ENCODE measurements around the gene RRAGB. TPM values are rescaled to one million over a fixed set of nuclear protein-coding genes. Genes with fewer than 3 reads are reported as not detected.
"Not testable (repeated sequence)": the region's sequence is repeated elsewhere in the genome, so short reads cannot be mapped to it uniquely, and the experiment has no call there.

Gene RRAGB
- total RNA-seq, 3 donors from 2014 or later (not counting 1 experiment from before 2014, with no cell fraction given), result 13.5 to 17.5 (median 14.5) TPM

GRCh38 chrX:55758033-55758432 is 40.5 kb downstream of the RRAGB start:
- intact Hi-C loops (cut with micrococcal nuclease), result no loop called here
- TF ChIP-seq, protein P1, sequence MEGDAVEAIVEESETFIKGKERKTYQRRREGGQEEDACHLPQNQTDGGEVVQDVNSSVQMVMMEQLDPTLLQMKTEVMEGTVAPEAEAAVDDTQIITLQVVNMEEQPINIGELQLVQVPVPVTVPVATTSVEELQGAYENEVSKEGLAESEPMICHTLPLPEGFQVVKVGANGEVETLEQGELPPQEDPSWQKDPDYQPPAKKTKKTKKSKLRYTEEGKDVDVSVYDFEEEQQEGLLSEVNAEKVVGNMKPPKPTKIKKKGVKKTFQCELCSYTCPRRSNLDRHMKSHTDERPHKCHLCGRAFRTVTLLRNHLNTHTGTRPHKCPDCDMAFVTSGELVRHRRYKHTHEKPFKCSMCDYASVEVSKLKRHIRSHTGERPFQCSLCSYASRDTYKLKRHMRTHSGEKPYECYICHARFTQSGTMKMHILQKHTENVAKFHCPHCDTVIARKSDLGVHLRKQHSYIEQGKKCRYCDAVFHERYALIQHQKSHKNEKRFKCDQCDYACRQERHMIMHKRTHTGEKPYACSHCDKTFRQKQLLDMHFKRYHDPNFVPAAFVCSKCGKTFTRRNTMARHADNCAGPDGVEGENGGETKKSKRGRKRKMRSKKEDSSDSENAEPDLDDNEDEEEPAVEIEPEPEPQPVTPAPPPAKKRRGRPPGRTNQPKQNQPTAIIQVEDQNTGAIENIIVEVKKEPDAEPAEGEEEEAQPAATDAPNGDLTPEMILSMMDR (IDR thresholded peaks at IDR 0.05), result no peak
- Mint-ChIP-seq H3K36me3 (peaks cover 9% of the 10 kb centered on the region), H3K9me3 (no peaks in the 10 kb centered on the region), H3K4me1 (no peaks in the 10 kb centered on the region), H3K4me3 (no peak overlapping the region), H3K27ac (no peak overlapping the region), H3K27me3 (ENCODE audit: low read depth in 2 of 2) (no peaks in the 10 kb centered on the region)
- Histone ChIP-seq H3K27me3 (ENCODE audit: control insufficient read depth, insufficient read depth, low read length) (no peaks in the 10 kb centered on the region), H3K9me3 (ENCODE audit: control insufficient read depth, insufficient read depth, low read length) (no peaks in the 10 kb centered on the region), H3K4me3 (ENCODE audit: low read length) (no peak overlapping the region), H3K27ac (ENCODE audit: low read length) (no peak overlapping the region), H3K36me3 (ENCODE audit: control insufficient read depth, insufficient read depth, low read length) (peaks cover 7% of the 10 kb centered on the region), H3K4me1 (ENCODE audit: control insufficient read depth, insufficient read depth, low read length) (no peaks in the 10 kb centered on the region)
- no peak for ATAC-seq
- 96% methylated on average over 3 of the region's 4 CpGs for WGBS (ENCODE audit: insufficient coverage)
- no peak for DNase-seq

- no CpG with 5 or more reads among the region's 1 CpG for WGBS (ENCODE audit: insufficient coverage)
- Mint-ChIP-seq H3K36me3 (peaks cover 9% of the 10 kb centered on the region), H3K27me3 (ENCODE audit: low read depth in 2 of 2) (no peaks in the 10 kb centered on the region), H3K4me1 (no peaks in the 10 kb centered on the region), H3K27ac (no peak overlapping the region), H3K4me3 (no peak overlapping the region), H3K9me3 (no peaks in the 10 kb centered on the region)
- TF ChIP-seq, protein P1 (IDR thresholded peaks at IDR 0.05), result no peak
- ATAC-seq (no peak), DNase-seq (no peak)
- Histone ChIP-seq H3K4me3 (ENCODE audit: low read length) (no peak overlapping the region), H3K9me3 (ENCODE audit: control insufficient read depth, insufficient read depth, low read length) (no peaks in the 10 kb centered on the region), H3K36me3 (ENCODE audit: control insufficient read depth, insufficient read depth, low read length) (peaks cover 7% of the 10 kb centered on the region), H3K27me3 (ENCODE audit: control insufficient read depth, insufficient read depth, low read length) (no peaks in the 10 kb centered on the region), H3K4me1 (ENCODE audit: control insufficient read depth, insufficient read depth, low read length) (no peaks in the 10 kb centered on the region), H3K27ac (ENCODE audit: low read length) (no peak overlapping the region)
- intact Hi-C loops (cut with micrococcal nuclease), result no loop called here
Measured at GRCh38 chrX:55759478-55759877, 41.9 kb downstream of the RRAGB start.

DNA sequence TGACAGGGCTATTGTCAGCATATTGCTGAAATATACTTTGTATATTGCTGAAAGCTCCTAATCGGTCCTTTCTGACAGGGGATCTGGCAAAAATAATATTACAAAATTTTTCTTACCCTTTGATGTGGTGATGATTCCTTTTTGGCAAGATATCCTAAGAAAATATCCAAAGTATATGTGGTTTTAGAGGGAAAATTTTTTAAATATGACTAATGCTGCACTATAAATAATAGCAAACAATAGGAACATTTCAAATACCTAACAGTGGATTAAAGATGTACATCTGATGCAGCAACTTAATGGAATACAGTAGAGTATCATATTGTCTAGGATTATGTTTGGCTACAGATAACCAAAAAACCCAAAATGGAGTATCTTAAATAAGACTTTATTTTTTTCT is 49.6 kb downstream of the RRAGB start:
- Mint-ChIP-seq H3K4me3 (no peak overlapping the region), H3K27ac (no peak overlapping the region), H3K9me3 (no peaks in the 10 kb centered on the region), H3K27me3 (ENCODE audit: low read depth in 2 of 2) (no peaks in the 10 kb centered on the region), H3K36me3 (no peaks in the 10 kb centered on the region), H3K4me1 (no peaks in the 10 kb centered on the region)
- Histone ChIP-seq H3K36me3 (ENCODE audit: control insufficient read depth, insufficient read depth, low read length) (no peaks in the 10 kb centered on the region), H3K9me3 (ENCODE audit: control insufficient read depth, insufficient read depth, low read length) (no peaks in the 10 kb centered on the region), H3K27ac (ENCODE audit: low read length) (no peak overlapping the region), H3K27me3 (ENCODE audit: control insufficient read depth, insufficient read depth, low read length) (no peaks in the 10 kb centered on the region), H3K4me1 (ENCODE audit: control insufficient read depth, insufficient read depth, low read length) (no peaks in the 10 kb centered on the region), H3K4me3 (ENCODE audit: low read length) (no peak overlapping the region)
- DNase-seq, result no peak
- no CpG with 5 or more reads among the region's 1 CpG for WGBS (ENCODE audit: insufficient coverage)
- intact Hi-C loops (cut with micrococcal nuclease), result no loop called here
- TF ChIP-seq, protein P1 (IDR thresholded peaks at IDR 0.05), result no peak
- ATAC-seq, result no peak

DNA sequence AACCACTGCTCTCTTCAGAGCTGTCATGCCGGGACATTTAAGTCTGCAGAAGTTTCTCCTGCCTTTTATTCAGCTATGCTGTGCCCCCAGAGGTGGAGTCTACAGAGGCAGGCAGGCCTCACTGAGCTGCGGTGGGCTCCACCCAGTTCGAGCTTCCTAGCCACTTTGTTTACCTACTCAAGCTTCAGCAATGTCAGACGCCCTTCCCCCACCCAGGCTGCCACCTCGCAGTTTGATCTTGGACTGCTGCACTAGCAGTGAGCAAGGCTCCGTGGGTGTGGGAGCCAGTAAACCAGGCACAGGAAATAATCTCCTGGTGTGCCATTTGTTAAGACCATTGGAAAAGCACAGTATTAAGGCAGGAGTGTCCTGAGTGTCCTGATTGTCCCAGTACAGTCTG is 56.9 kb downstream of the RRAGB start:
- not testable (repeated sequence) for H3K27me3 Mint-ChIP-seq (ENCODE audit: low read depth in 2 of 2); H3K36me3 Mint-ChIP-seq
- peak in 1 of 2 donors; percentile 1 for DNase-seq

More for the DNA sequence above, 56.9 kb downstream of the RRAGB start:
- H3K4me3 Mint-ChIP-seq; H3K36me3 ChIP-seq (ENCODE audit: control insufficient read depth, insufficient read depth, low read length); H3K4me1 Mint-ChIP-seq; H3K27me3 ChIP-seq (ENCODE audit: control insufficient read depth, insufficient read depth, low read length); intact Hi-C loops (cut with micrococcal nuclease); H3K27ac Mint-ChIP-seq; ATAC-seq; H3K4me1 ChIP-seq (ENCODE audit: control insufficient read depth, insufficient read depth, low read length); H3K27ac ChIP-seq (ENCODE audit: low read length); H3K9me3 Mint-ChIP-seq; H3K9me3 ChIP-seq (ENCODE audit: control insufficient read depth, insufficient read depth, low read length); H3K4me3 ChIP-seq (ENCODE audit: low read length): not testable (repeated sequence)
- 92% methylated on average over 6 of the region's 6 CpGs for WGBS (ENCODE audit: insufficient coverage)
